Fibroblast of the aortic adventitia (primary cell): ENCODE results near the gene HLA-DPB1. TPM values are rescaled to one million over a fixed set of nuclear protein-coding genes. Genes with fewer than 3 reads are reported as not detected.
A peak's percentile ranks its signal among the peaks of the same experiment; 100 is the strongest.

Source experiments
- DNase-seq: peaks from one replicate; pipeline ENCODE4 v3.0.0-alpha.2; 2010; ENCODE audit warnings: low read depth
- H3K4me3 ChIP-seq: 2 replicates; pipeline ENCODE4 v1.5.1; 2011; ENCODE audit warnings: low read depth, mild to moderate bottlenecking, control low read depth, low read length, moderate library complexity
- total RNA-seq: library from RNA; depleted of rRNA; stranded (reverse); fragments of >200 nt; gene quantifications from 2 replicates; pipeline ENCODE4 v1.2.3, GENCODE V29; 2012; ENCODE audit warnings: low replicate concordance
- TF ChIP-seq, protein P1 (sequence below): IDR thresholded peaks from 2 replicates; pipeline ENCODE4 v1.5.1; 2011; ENCODE audit warnings: mild to moderate bottlenecking, low read length, control low read depth, inconsistent platforms; ENCODE audit not compliant: insufficient read depth

HLA-DPB1 gene
- total RNA-seq, 1 donor: 0.27 TPM

GRCh38 chr6:33108307-33108706, 32.5 kb downstream of the HLA-DPB1 start:
- DNase-seq: no peak
- no peak overlapping the region for H3K4me3 ChIP-seq
- TF ChIP-seq, protein P1, sequence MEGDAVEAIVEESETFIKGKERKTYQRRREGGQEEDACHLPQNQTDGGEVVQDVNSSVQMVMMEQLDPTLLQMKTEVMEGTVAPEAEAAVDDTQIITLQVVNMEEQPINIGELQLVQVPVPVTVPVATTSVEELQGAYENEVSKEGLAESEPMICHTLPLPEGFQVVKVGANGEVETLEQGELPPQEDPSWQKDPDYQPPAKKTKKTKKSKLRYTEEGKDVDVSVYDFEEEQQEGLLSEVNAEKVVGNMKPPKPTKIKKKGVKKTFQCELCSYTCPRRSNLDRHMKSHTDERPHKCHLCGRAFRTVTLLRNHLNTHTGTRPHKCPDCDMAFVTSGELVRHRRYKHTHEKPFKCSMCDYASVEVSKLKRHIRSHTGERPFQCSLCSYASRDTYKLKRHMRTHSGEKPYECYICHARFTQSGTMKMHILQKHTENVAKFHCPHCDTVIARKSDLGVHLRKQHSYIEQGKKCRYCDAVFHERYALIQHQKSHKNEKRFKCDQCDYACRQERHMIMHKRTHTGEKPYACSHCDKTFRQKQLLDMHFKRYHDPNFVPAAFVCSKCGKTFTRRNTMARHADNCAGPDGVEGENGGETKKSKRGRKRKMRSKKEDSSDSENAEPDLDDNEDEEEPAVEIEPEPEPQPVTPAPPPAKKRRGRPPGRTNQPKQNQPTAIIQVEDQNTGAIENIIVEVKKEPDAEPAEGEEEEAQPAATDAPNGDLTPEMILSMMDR: no peak

DNA sequence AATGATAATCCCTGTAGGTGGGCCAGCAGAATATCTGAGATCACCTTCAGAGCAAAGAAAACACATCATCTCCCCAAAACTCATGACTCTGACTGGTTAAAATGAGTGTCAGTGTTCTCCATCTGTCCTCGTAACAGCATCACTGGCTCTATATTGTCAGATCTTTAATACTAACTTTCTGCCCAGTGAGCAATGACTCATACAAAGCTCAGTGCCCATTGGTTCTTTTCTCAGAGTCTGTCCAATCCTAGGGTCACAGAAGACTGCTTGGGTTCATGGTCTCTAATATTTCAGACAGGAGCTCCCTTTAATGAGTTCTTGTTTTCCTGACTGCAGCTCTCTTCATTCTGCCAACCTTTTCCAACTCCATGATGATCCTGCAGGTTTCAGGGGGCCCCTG, 36.4 kb downstream of the HLA-DPB1 start:
- DNase-seq: peak; percentile 62
- TF ChIP-seq, protein P1: no peak

DNA sequence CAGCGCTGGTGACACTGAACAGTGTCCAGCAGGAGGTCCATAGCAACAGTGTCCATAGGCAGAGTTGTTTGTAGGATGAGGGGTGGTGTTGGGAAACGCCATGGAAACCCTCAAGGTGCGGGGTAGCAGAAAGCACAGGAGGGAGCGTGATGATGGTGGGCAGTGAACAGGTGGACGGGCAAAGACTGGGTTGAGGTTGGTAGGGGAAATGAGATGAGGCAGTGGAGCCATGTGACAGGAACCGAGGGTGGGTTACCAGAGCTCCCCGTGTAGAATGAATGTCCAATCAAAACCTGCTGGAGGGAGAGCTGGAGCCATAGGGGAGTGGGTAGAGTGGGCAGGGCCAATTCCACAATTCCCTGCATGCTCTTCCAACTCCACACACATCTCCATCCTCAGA, 38.0 kb downstream of the HLA-DPB1 start:
- TF ChIP-seq, protein P1: no peak
- DNase-seq: no peak
- H3K4me3 ChIP-seq: no peak overlapping the region

More for the DNA sequence above, 36.4 kb downstream of the HLA-DPB1 start:
- H3K4me3 ChIP-seq: no peak overlapping the region

GRCh38 chr6:33114406-33114805, 38.6 kb downstream of the HLA-DPB1 start:
- no peak for DNase-seq
- TF ChIP-seq, protein P1: no peak
- no peak overlapping the region for H3K4me3 ChIP-seq

DNA sequence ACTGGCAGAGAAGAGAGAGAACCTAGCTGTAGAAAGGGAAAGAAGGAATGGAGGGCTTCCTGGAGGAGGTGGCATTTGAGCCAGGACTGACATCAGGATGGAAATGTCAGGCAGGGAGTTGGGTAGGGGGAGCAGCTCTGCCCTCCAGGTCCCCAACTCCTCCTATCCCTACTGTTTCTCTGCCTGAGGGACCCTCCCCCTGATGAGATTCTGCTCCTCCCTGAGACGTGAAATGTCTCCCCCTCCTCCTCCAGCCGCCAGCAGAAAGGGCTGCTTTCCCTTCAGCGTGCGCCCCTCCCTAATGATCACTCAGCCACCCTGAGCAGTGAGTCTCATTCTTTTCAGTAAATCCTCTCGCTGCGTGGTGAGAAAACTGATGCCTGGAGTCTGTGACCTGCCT, 40.6 kb downstream of the HLA-DPB1 start:
- DNase-seq: no peak
- TF ChIP-seq, protein P1: no peak
- no peak overlapping the region for H3K4me3 ChIP-seq

GRCh38 chr6:33116841-33117711, 41.3 kb downstream of the HLA-DPB1 start:
- DNase-seq: no peak
- H3K4me3 ChIP-seq: no peak overlapping the region
- TF ChIP-seq, protein P1: no peak

- DNase-seq: no peak
- H3K4me3 ChIP-seq: no peak overlapping the region
- TF ChIP-seq, protein P1: no peak
These were observed 42.1 kb downstream of the HLA-DPB1 start for GRCh38 chr6:33117811-33118277.
